ELR (cell line): ENCODE data around the gene ARVCF.
"Not testable (repeated sequence)": the region's sequence is repeated elsewhere in the genome, so short reads cannot be mapped to it uniquely, and the experiment has no call there.

Experiments
- DNase-seq: peaks from one replicate; pipeline ENCODE4 v3.0.0-alpha.2; 2015; ENCODE audit warnings: low read depth

The ARVCF gene

GRCh38 chr22:19936513-19936912 lies 80.1 kb downstream of the ARVCF start:
- no peak for DNase-seq

GRCh38 chr22:19935123-19935718 lies 81.4 kb downstream of the ARVCF start:
- DNase-seq = not testable (repeated sequence)

GRCh38 chr22:19933341-19934241 lies 83.0 kb downstream of the ARVCF start:
- DNase-seq = no peak

- no peak for DNase-seq
Observed at GRCh38 chr22:19932367-19933206, 84.0 kb downstream of the ARVCF start.

GRCh38 chr22:19931514-19931913 lies 85.1 kb downstream of the ARVCF start:
- DNase-seq = no peak

GRCh38 chr22:19930551-19931486 lies 85.8 kb downstream of the ARVCF start:
- DNase-seq = no peak

GRCh38 chr22:19929586-19930550 lies 86.8 kb downstream of the ARVCF start:
- DNase-seq = no peak

GRCh38 chr22:19928207-19928606 lies 88.4 kb downstream of the ARVCF start:
- DNase-seq = no peak

- no peak for DNase-seq
Observed at GRCh38 chr22:19927696-19928095, 88.9 kb downstream of the ARVCF start.

GRCh38 chr22:19926028-19926427 lies 90.6 kb downstream of the ARVCF start:
- not testable (repeated sequence) for DNase-seq

GRCh38 chr22:19923914-19924513 lies 92.6 kb downstream of the ARVCF start:
- DNase-seq = no peak

- DNase-seq = no peak
Observed at GRCh38 chr22:19921544-19922081, 95.0 kb downstream of the ARVCF start.
